NCI-H2196 (cell line): ENCODE measurements around the gene C3orf20.
"Not testable (repeated sequence)": the region's sequence is repeated elsewhere in the genome, so short reads cannot be mapped to it uniquely, and the experiment has no call there.

Experiments
- DNase-seq: peaks from one replicate; lab custom pipeline; 2025; ENCODE audit not compliant: unreplicated experiment; lab: John Stamatoyannopoulos, UW

C3orf20 gene

GRCh38 chr3:14793858-14794234 lies 118.9 kb downstream of the C3orf20 start:
- no peak for DNase-seq

DNA sequence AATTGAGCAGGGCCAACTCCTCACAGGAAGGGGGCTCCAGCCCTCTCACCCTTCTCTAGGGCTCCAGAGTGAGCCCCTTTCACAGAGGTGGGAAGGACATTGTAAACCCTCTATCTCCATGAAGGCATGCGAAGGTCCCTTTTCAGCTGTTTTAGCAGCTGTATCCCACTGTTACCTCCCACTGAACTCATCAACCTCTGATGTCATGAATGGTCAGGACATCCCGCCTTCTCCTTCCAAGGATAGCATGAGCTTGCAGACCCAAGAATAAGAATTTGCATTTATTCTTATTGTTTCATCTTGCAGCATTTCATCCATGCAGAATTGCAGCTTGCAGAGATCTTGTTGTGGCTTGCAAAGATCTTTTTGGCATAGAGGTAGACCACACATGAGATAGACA lies 119.5 kb downstream of the C3orf20 start:
- no peak for DNase-seq

GRCh38 chr3:14795996-14796395 lies 121.1 kb downstream of the C3orf20 start:
- no peak for DNase-seq

GRCh38 chr3:14796403-14797077 lies 121.6 kb downstream of the C3orf20 start:
- DNase-seq, result no peak

GRCh38 chr3:14797731-14798130 lies 122.8 kb downstream of the C3orf20 start:
- no peak for DNase-seq

DNA sequence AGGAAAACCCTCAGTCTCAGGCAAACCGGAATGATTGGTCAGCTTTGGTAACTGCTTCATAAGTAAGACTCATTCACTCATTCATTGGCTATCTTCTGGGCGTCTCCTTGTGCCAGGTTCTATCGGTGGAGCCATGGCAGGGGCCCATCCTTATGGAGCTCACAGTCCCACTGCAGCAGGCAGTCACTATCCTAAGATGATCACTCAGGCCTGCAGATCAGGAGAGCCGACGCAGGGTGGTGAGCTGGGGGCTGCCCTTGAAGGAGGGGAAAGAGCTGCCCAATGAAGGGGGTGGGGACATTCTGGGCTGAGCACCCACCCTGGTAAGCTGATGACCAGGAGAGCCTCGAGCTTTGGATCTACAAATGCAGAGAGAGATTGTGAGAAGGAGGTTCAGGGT lies 123.3 kb downstream of the C3orf20 start:
- DNase-seq, result no peak

DNA sequence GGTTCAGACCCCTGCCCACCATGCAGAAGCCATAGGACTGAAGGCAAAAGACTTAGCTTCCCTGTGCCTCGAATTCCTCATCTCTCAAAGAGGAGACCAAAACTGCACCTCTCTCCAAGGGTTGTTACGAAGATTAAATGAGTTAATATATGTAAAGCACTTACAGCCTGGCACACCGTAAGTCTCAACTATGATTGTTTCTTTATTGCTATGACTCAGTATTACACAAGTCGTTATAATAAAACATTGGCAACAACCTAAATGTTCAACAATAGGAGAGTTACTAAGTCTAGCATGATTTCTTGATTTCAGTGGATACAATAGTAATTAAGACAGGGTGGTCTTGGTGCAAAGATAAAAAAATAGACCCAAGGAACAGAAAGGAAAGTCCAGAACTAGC lies 124.2 kb downstream of the C3orf20 start:
- no peak for DNase-seq

DNA sequence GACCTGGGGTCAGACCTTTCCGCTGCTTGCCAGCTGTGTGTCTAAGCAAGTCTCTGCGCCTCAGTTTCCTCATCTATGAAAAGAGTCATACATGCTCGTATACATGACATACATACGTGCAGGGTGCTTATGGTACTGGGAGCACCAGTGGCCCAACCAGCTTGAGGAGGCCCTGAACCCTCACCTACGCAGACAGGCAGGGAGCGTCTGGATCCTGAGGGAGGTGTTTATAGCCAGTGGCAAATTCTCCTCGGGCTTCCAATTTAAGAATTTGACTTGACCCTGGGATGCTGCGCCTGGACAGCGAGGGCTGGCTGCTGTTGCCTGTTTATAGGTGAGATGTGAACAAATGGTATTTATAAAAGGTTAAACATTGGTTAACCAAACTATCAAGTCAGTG lies 126.1 kb downstream of the C3orf20 start:
- DNase-seq, result no peak

DNA sequence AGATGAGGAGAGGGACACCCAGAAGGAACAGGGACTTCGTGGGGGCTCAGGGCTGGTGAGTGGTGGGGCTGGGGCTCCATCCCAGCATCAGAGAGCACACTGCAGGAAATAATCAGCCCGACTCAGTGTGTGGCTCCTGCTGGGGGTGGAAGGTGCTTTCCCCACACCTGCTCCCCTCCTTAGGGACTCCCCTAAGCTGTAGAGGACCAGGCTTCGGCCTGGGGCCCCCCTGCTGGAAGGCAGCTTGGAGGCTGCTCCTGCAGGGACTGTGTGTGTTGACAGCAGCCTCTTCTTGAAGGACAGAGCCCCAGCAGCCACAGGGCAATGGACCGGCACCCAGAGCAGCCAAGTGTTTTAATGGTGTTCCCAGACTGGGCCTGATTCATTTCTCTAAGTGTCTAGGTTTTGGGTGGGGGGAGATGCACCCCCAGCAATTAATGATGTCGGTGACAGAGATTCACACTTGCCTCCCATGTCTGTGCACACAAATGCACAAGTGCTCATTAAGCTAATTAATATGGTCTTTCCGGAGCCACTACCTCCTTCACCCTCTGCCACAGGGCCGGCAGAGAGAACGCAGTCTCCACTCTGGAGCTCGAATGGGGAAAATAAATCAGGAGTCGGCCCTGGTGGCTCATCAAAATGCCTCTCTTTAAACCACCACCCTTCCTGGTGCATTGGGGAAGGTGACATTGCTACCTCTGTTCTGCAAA lies 126.9 kb downstream of the C3orf20 start:
- DNase-seq, result no peak

DNA sequence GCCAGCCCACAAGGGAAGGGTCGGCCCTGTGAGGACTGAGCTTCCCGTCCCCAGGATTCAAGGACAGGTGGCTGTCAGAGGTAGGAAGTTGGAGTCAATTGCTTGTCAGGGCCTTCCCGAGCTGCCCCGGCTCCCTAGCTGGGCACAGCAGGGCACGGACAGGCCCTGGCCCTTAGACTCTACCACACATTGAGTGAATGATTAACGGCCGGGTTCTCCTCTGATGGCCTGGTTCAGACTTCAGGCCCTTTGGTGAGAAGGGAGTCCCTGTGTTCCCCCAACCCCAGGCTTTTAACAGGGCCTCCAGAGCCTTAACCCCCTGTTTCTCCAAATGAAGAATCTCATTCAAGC lies 127.4 kb downstream of the C3orf20 start:
- DNase-seq, result no peak

- DNase-seq, result no peak
Observed at GRCh38 chr3:14803101-14803980, 128.4 kb downstream of the C3orf20 start.

- no peak for DNase-seq
Observed at GRCh38 chr3:14803981-14804834, 129.3 kb downstream of the C3orf20 start.

DNA sequence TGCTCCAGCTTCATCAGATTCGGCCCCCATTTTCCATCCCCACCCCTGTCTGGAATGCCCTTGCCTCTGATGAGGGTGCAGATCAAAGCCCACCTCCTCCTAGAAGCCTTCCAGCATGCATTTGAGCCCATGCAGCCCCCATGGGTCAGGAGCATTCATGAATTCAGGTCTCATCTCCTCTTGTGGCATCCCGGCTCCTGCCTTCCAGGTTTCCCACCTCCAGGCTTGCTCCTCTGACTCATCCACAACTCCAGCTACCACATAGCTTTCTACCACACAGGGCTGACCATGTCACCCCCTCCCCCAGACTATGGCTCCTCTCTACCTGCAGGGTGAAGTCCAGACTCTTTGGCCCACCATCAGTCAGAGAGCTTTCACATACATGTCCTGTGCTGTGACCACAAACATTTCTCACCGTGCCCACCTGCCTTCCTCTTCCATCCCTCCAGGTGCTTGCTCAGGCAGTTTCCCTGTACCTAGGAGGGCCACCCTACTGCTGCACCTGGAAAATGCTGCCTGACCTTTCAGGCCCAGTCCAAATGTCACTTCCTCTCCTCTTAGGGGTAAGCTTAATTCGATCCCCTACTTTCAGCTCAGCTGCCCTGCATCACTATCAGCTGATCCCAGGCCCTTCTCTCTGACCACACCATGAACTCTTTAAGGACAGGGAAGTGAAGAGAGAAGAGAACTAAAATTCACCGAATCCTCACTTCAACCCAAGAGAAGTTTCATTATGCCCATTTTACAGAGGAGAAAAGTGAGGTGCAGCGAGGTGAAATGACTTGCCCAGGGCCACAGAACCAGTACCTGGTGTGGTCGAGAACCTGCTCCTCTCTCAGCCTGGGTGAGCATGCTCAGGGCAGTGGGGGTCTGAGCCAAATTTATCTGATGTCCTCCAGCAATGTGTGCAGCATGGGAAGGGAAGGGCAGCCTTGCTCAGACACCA lies 130.2 kb downstream of the C3orf20 start:
- no peak for DNase-seq

DNA sequence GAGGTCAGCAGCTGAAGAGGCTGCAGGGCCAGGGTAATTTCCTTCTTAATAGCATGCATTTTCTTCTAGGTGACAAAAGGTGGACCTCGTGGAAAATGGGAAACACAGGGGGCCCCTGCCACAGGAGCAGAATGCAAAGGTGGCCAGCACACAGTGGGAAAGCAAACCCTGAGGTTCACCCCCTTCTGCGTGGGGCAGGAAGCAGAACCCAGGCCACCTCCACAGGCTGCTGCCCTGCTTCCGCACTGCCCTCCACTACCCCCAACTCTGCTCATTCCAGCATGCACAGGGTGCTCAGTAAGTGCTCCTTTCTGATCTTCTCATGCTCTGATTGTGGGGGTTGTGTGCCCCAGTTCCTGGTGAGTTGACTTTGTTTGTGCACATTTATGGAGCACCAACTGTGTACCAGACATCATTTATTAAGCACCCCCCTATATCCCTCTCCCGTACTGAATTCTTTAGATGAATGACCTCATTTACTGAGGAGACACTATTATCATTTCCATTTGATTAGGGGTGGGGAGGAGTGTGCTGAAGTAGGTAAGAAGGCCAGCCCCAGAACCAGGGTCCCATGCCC lies 131.1 kb downstream of the C3orf20 start:
- no peak for DNase-seq

DNA sequence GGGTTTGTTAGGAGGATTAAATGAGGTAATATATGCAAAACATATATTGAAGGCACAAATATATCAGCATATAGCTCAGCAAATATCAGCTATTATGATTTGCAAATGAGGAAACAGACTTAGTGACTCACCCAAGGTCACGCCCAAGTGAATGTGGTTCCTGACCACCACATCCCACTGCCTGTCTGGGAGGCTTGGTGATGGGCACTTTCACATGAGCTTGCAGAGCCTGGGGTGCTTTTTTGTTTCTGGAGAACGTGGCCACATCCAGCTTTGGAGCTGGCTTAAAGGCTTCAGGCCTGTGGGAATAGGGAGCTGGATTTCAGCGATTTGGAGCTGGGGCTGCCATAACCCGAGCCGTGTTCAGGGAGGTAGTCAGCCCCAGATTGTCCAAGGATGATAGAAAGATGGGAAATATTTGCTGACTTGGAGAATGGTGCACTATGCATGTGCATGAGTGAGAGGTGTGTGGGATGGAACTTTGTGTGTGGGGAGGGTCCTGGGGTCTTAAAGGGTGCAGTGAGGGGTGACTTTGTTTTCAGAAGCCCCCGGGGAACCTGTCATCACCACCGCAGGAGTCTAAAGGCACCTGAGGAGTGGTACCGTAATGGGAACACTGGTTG lies 131.8 kb downstream of the C3orf20 start:
- no peak for DNase-seq

- no peak for DNase-seq
Observed at GRCh38 chr3:14808025-14808424, 133.1 kb downstream of the C3orf20 start.

DNA sequence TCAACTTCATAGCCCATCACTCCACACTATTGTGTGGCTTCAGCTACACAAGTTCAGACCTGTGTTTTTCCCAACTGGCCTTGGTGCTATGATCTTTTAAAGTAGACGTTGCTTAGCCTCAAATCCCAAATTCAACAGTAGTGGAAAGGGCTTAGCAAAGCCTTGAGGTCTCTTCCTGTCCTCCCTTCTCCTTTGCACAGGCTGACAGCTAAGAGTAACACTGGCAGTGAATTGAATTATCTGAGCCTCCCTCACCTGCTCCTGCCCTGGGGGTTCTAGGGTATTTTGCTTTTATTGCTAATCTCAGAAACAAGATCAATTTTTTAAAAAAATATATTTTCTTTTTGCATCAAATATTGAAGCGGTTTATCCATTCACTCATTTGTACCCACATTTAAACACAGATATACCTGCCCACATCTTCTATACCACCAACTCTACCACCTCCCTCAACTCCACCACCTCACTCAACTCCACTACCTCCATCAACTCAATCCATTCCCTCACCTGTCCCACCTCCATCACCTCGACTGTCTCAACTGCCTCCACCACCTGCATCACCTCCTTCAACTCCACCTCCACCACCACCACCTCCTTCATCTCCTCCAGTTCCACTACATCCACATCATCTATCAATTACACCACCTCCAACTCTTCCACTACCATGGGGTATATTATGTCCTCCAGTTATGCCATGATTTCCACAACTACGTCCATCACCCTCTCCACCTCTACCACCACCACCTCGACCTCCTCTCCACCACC lies 133.7 kb downstream of the C3orf20 start:
- no peak for DNase-seq

DNA sequence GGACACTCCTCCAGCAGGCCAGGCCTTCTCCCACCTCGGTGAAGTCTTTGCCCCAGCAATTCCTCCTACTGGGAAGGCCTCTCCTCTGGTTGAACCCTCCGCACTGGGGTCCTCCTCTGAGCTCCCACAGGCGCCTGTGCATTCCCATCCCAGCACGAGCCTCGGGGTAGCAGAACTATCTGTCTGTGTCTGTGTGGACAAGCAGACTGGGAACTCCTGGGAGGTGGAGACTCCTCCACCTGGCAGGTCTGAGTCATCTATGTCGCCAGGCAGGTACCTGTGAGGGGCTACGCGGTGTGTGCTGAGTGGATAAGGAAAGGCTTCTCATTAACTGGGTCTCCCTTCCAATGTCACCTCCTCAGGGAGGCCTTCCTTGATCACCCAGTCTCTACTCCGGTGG lies 134.7 kb downstream of the C3orf20 start:
- DNase-seq, result not testable (repeated sequence)
